ENCODE data around the gene CPSF7. TPM values are rescaled to one million over a fixed set of nuclear protein-coding genes. Genes with fewer than 3 reads are reported as not detected.
"Not testable (repeated sequence)": the region's sequence is repeated elsewhere in the genome, so short reads cannot be mapped to it uniquely, and the experiment has no call there.

Gene CPSF7
- total RNA-seq, 4 donors from 2014 or later = 38.9 to 180 (median 42.5) TPM

DNA sequence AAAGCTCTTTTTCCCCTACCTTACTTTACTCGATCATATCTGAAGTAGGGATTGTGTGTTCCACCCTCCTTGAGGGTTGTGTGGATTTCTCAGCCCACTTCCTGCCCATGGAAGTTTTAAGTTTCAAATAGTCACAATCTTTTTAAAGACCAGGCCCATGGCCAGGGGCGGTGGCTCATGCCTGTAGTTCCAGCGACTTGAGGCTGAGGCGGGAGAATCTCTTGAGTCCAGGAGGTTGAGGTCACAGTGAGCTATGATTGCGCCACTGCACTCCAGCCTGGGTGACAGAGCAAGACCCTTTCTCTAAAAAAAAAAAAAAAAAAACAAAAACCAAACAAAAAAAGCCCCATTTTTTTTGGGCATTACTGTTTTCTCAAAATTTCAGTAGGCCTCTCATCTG, 42.5 kb upstream of the CPSF7 start:
- H3K27me3 ChIP-seq = no peaks in the 10 kb centered on the region
- no peaks in the 10 kb centered on the region for H3K36me3 ChIP-seq
- DNase-seq = peak; percentile 79 to 96
- TF ChIP-seq, protein P1, sequence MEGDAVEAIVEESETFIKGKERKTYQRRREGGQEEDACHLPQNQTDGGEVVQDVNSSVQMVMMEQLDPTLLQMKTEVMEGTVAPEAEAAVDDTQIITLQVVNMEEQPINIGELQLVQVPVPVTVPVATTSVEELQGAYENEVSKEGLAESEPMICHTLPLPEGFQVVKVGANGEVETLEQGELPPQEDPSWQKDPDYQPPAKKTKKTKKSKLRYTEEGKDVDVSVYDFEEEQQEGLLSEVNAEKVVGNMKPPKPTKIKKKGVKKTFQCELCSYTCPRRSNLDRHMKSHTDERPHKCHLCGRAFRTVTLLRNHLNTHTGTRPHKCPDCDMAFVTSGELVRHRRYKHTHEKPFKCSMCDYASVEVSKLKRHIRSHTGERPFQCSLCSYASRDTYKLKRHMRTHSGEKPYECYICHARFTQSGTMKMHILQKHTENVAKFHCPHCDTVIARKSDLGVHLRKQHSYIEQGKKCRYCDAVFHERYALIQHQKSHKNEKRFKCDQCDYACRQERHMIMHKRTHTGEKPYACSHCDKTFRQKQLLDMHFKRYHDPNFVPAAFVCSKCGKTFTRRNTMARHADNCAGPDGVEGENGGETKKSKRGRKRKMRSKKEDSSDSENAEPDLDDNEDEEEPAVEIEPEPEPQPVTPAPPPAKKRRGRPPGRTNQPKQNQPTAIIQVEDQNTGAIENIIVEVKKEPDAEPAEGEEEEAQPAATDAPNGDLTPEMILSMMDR (IDR thresholded peaks at IDR 0.05 in 4 of 5, conservative IDR thresholded peaks at IDR 0.05 in 1 of 5) = no peak
- TF ChIP-seq POLR2A (IDR thresholded peaks at IDR 0.05) = no peak
- H3K27ac ChIP-seq = peak overlapping the region; percentile 88 to 91 (median 89)
- H3K4me1 ChIP-seq = peaks cover 13 to 21% of the 10 kb centered on the region in 2 donors
- H3K9me3 ChIP-seq = no peaks in the 10 kb centered on the region
- intact Hi-C loops (cut with DNase I; ENCODE audit: low total_unique reads) = no loop called here
- peak; percentile 90 to 94 for ATAC-seq
- H3K4me3 ChIP-seq = peak overlapping the region in 2 of 4 donors; percentile 3 to 17
- in situ Hi-C loops (cut with MboI; ENCODE audit: low sequenced_read_pairs in 4 of 4) = loop anchor here in 2 of 4 donors (10.0 to 25.0 kb wide), 2 partner anchors 163 to 165 kb away; no protein-coding TSS in a partner anchor

DNA sequence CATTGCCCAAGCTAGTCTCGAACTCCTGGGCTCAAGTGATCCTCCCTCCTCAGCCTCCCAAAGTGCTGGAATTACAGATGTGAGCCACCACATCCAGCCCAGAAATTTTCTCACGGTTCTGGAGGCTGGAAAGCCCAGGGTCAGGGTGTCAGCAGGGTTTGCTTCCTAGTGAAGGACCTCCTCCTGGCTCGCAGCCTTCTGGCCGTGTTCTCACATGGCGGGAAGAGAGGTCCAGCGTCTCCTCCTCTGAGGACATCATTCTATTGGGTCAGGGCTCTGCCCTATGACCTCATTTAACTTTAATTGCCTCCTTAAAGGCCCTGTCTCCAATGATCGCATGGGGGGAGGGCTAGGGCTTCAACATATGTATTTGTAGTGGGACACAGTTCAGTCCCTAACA, 38.2 kb upstream of the CPSF7 start:
- DNase-seq (no peak), ATAC-seq (no peak)
- Histone ChIP-seq H3K4me3 (no peak overlapping the region), H3K27ac (peak overlapping the region; percentile 37 to 49 (median 40)), H3K4me1 (peaks cover 13 to 14% of the 10 kb centered on the region in 2 donors), H3K27me3 (no peaks in the 10 kb centered on the region), H3K9me3 (no peaks in the 10 kb centered on the region), H3K36me3 (no peaks in the 10 kb centered on the region)
- no peak for TF ChIP-seq POLR2A (IDR thresholded peaks at IDR 0.05)
- TF ChIP-seq, protein P1 (IDR thresholded peaks at IDR 0.05 in 4 of 5, conservative IDR thresholded peaks at IDR 0.05 in 1 of 5) = no peak
- in situ Hi-C loops (cut with MboI; ENCODE audit: low sequenced_read_pairs in 4 of 4) = loop anchor here in 1 of 4 donors (25.0 kb wide), 1 partner anchor 169 kb away; no protein-coding TSS in a partner anchor
- intact Hi-C loops (cut with DNase I; ENCODE audit: low total_unique reads) = no loop called here

- H3K36me3 ChIP-seq; H3K27me3 ChIP-seq; H3K4me3 ChIP-seq; ATAC-seq; DNase-seq; H3K9me3 ChIP-seq; intact Hi-C loops (cut with DNase I; ENCODE audit: low total_unique reads): not testable (repeated sequence)
- in situ Hi-C loops (cut with MboI; ENCODE audit: low sequenced_read_pairs in 4 of 4) = loop anchor here in 1 of 4 donors (25.0 kb wide), 1 partner anchor 170 kb away; no protein-coding TSS in a partner anchor
- Histone ChIP-seq H3K4me1 (peaks cover 10 to 11% of the 10 kb centered on the region in 2 donors), H3K27ac (peak overlapping the region; percentile 37 to 49 (median 40))
Measured at GRCh38 chr11:61467602-61468001, 37.8 kb upstream of the CPSF7 start.

DNA sequence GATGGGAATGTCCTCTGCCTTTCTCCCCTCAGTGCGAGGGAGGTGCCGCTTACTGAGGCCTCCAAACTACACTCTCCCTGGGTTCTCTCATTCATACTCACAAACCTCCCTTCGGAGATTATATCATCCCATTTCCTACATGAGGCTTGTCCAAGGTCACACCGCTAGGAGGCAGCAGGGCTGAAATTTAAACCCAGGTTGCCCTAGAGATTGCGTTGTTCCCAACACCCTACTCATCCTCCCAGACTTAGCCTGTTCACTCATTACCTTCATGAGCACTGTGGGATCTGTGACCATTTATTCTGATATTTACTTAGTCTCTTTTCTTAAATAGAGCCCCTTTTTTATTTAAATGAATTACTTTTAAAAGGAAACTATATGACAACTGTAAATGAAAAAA, 31.2 kb upstream of the CPSF7 start:
- intact Hi-C loops (cut with DNase I; ENCODE audit: low total_unique reads) (no loop called here), in situ Hi-C loops (cut with MboI; ENCODE audit: low sequenced_read_pairs in 4 of 4) (loop anchor here in 1 of 4 donors (25.0 kb wide), 1 partner anchor 176 kb away; no protein-coding TSS in a partner anchor)
- H3K36me3 ChIP-seq = no peaks in the 10 kb centered on the region
- peaks cover 9 to 14% of the 10 kb centered on the region in 2 donors for H3K4me1 ChIP-seq
- peak overlapping the region; percentile 21 to 38 (median 32) for H3K27ac ChIP-seq
- no peaks in the 10 kb centered on the region for H3K27me3 ChIP-seq
- ATAC-seq = peak; percentile 74 to 77
- no peak overlapping the region for H3K4me3 ChIP-seq
- TF ChIP-seq, protein P1 (IDR thresholded peaks at IDR 0.05 in 4 of 5, conservative IDR thresholded peaks at IDR 0.05 in 1 of 5) = peak in 2 of 5 experiments; percentile 30 to 48
- no peak for TF ChIP-seq POLR2A (IDR thresholded peaks at IDR 0.05)
- no peaks in the 10 kb centered on the region for H3K9me3 ChIP-seq
- DNase-seq = peak in 1 of 2 donors; percentile 35

DNA sequence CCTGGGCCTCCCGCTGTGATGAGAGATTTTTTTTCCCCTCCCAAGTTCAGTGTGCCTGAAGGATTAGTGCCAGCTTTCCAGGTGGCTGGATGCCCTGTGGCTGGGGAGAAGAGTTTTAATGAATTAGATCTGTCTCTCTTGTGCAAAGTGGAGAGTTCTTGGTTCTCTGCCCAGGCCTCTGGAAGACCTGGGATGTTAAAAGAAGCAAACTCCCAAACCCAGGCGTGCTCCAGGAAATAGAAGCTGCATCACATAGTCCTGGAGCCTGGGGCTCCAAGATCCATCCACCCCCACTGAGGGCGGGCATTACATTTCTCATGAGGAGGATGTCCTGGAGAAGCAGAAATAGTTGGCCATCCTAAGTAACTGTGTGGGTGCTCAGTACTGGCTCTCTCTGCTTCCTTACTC, 30.7 kb upstream of the CPSF7 start:
- no peak overlapping the region for H3K4me3 ChIP-seq
- no peaks in the 10 kb centered on the region for H3K9me3 ChIP-seq
- TF ChIP-seq POLR2A (IDR thresholded peaks at IDR 0.05) = no peak
- TF ChIP-seq, protein P1 (IDR thresholded peaks at IDR 0.05 in 4 of 5, conservative IDR thresholded peaks at IDR 0.05 in 1 of 5) = no peak
- intact Hi-C loops (cut with DNase I; ENCODE audit: low total_unique reads) = no loop called here
- H3K27me3 ChIP-seq = no peaks in the 10 kb centered on the region
- peaks cover 9 to 14% of the 10 kb centered on the region in 2 donors for H3K4me1 ChIP-seq
- peaks cover 0 to 4% of the 10 kb centered on the region in 2 donors for H3K36me3 ChIP-seq
- in situ Hi-C loops (cut with MboI; ENCODE audit: low sequenced_read_pairs in 4 of 4) = loop anchor here in 1 of 4 donors (25.0 kb wide), 1 partner anchor 177 kb away; no protein-coding TSS in a partner anchor
- DNase-seq (peak in 1 of 2 donors; percentile 67), ATAC-seq (peak; percentile 45 to 79)
- H3K27ac ChIP-seq = peak overlapping the region; percentile 21 to 38 (median 32)
